Daoy (cell line): Measurements from ENCODE around the gene SLC18B1. TPM values are rescaled to one million over a fixed set of nuclear protein-coding genes. Genes with fewer than 3 reads are reported as not detected.

Source experiments
- DNase-seq: peaks from one replicate; pipeline ENCODE4 v3.0.0-alpha.2; 2015; ENCODE audit warnings: low read depth
- total RNA-seq: library from RNA; depleted of rRNA; stranded (reverse); fragments of >200 nt; shearing (Covaris generic); gene quantifications from 2 replicates; pipeline ENCODE4 v1.2.3, GENCODE V29; 2014; rRNA removed

SLC18B1 gene
- 7.9 and 8.9 TPM in 2 replicates for total RNA-seq

GRCh38 chr6:132797951-132798868 lies at the start of gene SLC18B1:
SLC18B1 (minus strand) TSS chr6:132798637; CDS start chr6:132798456, 181 bp downstream.
- DNase-seq: peak; percentile 42

GRCh38 chr6:132843316-132844035 lies 45.0 kb upstream of the SLC18B1 start:
- DNase-seq: no peak

- DNase-seq: no peak
Measured at GRCh38 chr6:132841966-132842365, 43.5 kb upstream of the SLC18B1 start.

GRCh38 chr6:132832891-132833290 lies 34.5 kb upstream of the SLC18B1 start:
- no peak for DNase-seq

GRCh38 chr6:132830334-132830751 lies 31.9 kb upstream of the SLC18B1 start:
- peak; percentile 37 for DNase-seq

- peak; percentile 27 for DNase-seq
Measured at GRCh38 chr6:132820629-132821381, 22.4 kb upstream of the SLC18B1 start.

GRCh38 chr6:132819405-132820161 lies 21.1 kb upstream of the SLC18B1 start:
- DNase-seq: peak; percentile 25

GRCh38 chr6:132818404-132819359 lies 20.2 kb upstream of the SLC18B1 start:
- DNase-seq: no peak

GRCh38 chr6:132817554-132818403 lies 19.3 kb upstream of the SLC18B1 start:
- DNase-seq: no peak

- DNase-seq: no peak
Measured at GRCh38 chr6:132816660-132817059, 18.2 kb upstream of the SLC18B1 start.

- DNase-seq: no peak
Measured at GRCh38 chr6:132814716-132815570, 16.5 kb upstream of the SLC18B1 start.

- DNase-seq: peak; percentile 45
Measured at GRCh38 chr6:132813173-132813856, 14.9 kb upstream of the SLC18B1 start.

GRCh38 chr6:132812756-132813172 lies 14.3 kb upstream of the SLC18B1 start:
- DNase-seq: no peak

GRCh38 chr6:132812255-132812732 lies 13.9 kb upstream of the SLC18B1 start:
- DNase-seq: no peak

- no peak for DNase-seq
Measured at GRCh38 chr6:132811276-132811675, 12.8 kb upstream of the SLC18B1 start.

GRCh38 chr6:132805548-132805947 lies 7.1 kb upstream of the SLC18B1 start:
- DNase-seq: no peak

- no peak for DNase-seq
Measured at GRCh38 chr6:132804251-132804650, 5.8 kb upstream of the SLC18B1 start.
